Activated T-cell treated with anti-CD3 and anti-CD28 coated beads, Interleukin-2, amount 50 U/mL, for 72 hours (primary cell): ENCODE results near the gene KIF3B. TPM values are rescaled to one million over a fixed set of nuclear protein-coding genes. Genes with fewer than 3 reads are reported as not detected.
A peak's percentile ranks its signal among the peaks of the same experiment; 100 is the strongest.
"Not testable (repeated sequence)": the region's sequence is repeated elsewhere in the genome, so short reads cannot be mapped to it uniquely, and the experiment has no call there.

Source experiments
- ATAC-seq, 2 donors: fragments of 150-1000 bp; cut with Tn5 transposase; replicated peaks in 1 of 2; 2 replicates each; pipeline ENCODE4 v1.10.0; 2021; ENCODE audit warnings: moderate library complexity in 2 of 2, mild to moderate bottlenecking in 1 of 2
- DNase-seq, 2 donors: peaks; one replicate each; pipeline ENCODE4 v3.0.0; 2021 to 2022; ENCODE audit warnings: mixed read lengths in 1 of 2
- H3K27ac Mint-ChIP-seq: one replicate; pipeline ENCODE4 v1.8.0; 2022; ENCODE audit warnings: mild to moderate bottlenecking, moderate library complexity, mixed read lengths
- H3K27me3 Mint-ChIP-seq: one replicate; pipeline ENCODE4 v1.8.0; 2022; ENCODE audit warnings: low read depth, mixed read lengths
- H3K36me3 Mint-ChIP-seq, 2 donors: one replicate each; pipeline ENCODE4 v1.8.0; 2022; ENCODE audit warnings: mixed read lengths in 2 of 2, mild to moderate bottlenecking in 1 of 2; ENCODE audit not compliant: insufficient read depth in 2 of 2
- H3K4me1 Mint-ChIP-seq: one replicate; pipeline ENCODE4 v1.8.0; 2022; ENCODE audit warnings: low read depth, mixed read lengths
- H3K4me3 Mint-ChIP-seq, 2 donors: one replicate each; pipeline ENCODE4 v1.8.0; 2022; ENCODE audit warnings: mild to moderate bottlenecking in 2 of 2, mixed read lengths in 2 of 2, moderate library complexity in 2 of 2
- H3K9me3 Mint-ChIP-seq, 2 donors: one replicate each; pipeline ENCODE4 v1.8.0; 2022; ENCODE audit warnings: mixed read lengths in 2 of 2
- total RNA-seq, 2 donors: library from RNA; stranded (reverse); gene quantifications; one replicate each; pipeline ENCODE4 v1.2.3, GENCODE V29; 2022

The KIF3B gene
- total RNA-seq, 2 donors from 2014 or later: 30.3 to 37.9 TPM

DNA sequence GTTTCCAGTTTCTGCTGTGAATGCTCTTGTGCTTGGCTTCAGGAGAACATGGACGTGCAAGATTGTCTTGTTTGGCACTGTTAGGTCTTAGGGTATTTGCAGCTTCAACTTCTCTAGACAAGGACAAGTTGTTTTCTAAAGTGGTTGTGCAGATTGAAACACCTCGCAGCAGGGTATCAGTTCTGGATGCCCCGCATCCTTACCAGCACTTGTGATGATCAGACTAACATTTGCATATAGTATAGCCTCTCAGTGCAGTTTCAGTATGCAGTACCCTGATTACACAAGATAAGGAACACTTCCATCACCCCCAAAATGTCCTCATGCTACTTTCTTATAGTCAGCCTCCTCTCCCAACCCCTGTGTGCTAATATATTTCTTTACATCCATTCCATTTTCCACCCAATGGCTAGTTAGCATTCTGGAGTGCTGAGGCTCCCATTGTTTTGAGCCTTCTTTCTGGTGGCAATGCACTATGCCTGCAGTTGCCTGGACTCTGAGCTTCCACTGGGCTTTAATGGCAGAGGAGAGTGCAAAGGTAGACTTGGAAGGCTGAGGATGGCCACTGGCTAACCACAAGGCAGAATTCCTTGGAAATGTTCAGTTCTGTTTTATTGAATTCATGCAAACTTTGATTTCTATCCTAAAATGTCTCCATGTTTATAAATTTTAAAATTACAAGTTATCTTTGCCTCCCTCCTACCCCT is 35.4 kb downstream of the KIF3B start:
- ATAC-seq: no peak

DNA sequence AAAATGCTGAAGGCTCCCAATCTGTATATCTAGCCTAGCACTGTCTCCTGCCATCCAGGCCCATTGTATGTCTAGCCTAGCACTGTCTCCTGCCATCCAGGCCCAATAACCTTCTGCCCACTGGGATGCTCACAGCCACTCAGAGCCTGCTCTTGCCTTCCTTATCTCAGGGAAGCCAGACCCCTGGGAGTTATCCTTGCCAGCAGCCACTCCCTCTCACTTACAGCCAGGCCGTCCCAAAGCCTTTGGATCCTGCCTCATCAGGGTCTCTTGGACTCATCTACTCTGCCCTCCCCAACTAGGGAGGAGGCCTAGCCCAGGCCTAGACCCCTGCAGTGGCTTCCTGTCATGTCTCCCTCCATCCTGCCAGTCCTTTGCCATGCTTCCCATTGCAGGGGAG is 37.3 kb downstream of the KIF3B start:
- peaks cover 23 to 50% of the 10 kb centered on the region in 2 donors for H3K36me3 Mint-ChIP-seq
- H3K27ac Mint-ChIP-seq: peak overlapping the region; percentile 40
- no peak for DNase-seq
- H3K4me3 Mint-ChIP-seq: no peak overlapping the region
- H3K9me3 Mint-ChIP-seq: no peaks in the 10 kb centered on the region
- ATAC-seq: no peak
- H3K4me1 Mint-ChIP-seq: peaks cover 45% of the 10 kb centered on the region
- H3K27me3 Mint-ChIP-seq: no peaks in the 10 kb centered on the region

More for the DNA sequence above, 35.4 kb downstream of the KIF3B start:
- DNase-seq: no peak
- no peak overlapping the region for H3K27ac Mint-ChIP-seq
- H3K4me3 Mint-ChIP-seq: no peak overlapping the region
- H3K27me3 Mint-ChIP-seq: no peaks in the 10 kb centered on the region
- H3K4me1 Mint-ChIP-seq: peaks cover 36% of the 10 kb centered on the region
- no peaks in the 10 kb centered on the region for H3K9me3 Mint-ChIP-seq
- peaks cover 18 to 43% of the 10 kb centered on the region in 2 donors for H3K36me3 Mint-ChIP-seq

GRCh38 chr20:32315399-32315798 is 37.9 kb downstream of the KIF3B start:
- Mint-ChIP-seq H3K36me3 (peaks cover 19 to 46% of the 10 kb centered on the region in 2 donors), H3K4me3 (no peak overlapping the region), H3K4me1 (peaks cover 42% of the 10 kb centered on the region), H3K27me3 (no peaks in the 10 kb centered on the region), H3K27ac (peak overlapping the region; percentile 40), H3K9me3 (no peaks in the 10 kb centered on the region)
- ATAC-seq (no peak), DNase-seq (no peak)

DNA sequence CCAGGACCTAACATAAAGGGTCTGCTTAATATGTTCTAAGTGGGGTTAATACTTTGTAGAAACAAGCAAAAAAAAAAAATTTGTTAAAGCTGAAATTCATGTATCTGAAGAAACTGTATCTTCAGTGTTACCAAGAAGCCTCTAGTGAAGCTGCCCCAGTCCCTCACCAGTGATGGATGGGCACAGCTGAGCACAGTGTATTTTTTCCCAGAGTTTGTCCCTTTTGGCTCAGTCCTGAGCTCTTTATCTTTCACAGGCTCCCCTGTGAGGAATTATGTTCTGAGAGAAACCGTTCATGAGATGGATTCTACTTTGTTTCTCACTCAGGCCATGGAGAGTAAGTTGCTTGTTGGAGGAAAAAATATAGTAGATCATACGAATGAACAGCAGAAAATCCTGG is 38.4 kb downstream of the KIF3B start:
- no peaks in the 10 kb centered on the region for H3K9me3 Mint-ChIP-seq
- peaks cover 39% of the 10 kb centered on the region for H3K4me1 Mint-ChIP-seq
- no peak for DNase-seq
- H3K36me3 Mint-ChIP-seq: peaks cover 19 to 47% of the 10 kb centered on the region in 2 donors
- ATAC-seq: no peak
- no peak overlapping the region for H3K4me3 Mint-ChIP-seq
- H3K27me3 Mint-ChIP-seq: no peaks in the 10 kb centered on the region
- peak overlapping the region; percentile 4 for H3K27ac Mint-ChIP-seq

- Mint-ChIP-seq H3K4me1 (peaks cover 45% of the 10 kb centered on the region), H3K27me3 (no peaks in the 10 kb centered on the region), H3K27ac (no peak overlapping the region), H3K4me3 (no peak overlapping the region), H3K9me3 (no peaks in the 10 kb centered on the region), H3K36me3 (peaks cover 21 to 52% of the 10 kb centered on the region in 2 donors)
- no peak for DNase-seq
- no peak for ATAC-seq
These were observed 39.2 kb downstream of the KIF3B start for GRCh38 chr20:32316667-32317066.

- Mint-ChIP-seq H3K9me3 (no peaks in the 10 kb centered on the region), H3K36me3 (peaks cover 21 to 45% of the 10 kb centered on the region in 2 donors), H3K4me1 (peaks cover 30% of the 10 kb centered on the region), H3K4me3 (no peak overlapping the region), H3K27ac (peak overlapping the region; percentile 83), H3K27me3 (no peaks in the 10 kb centered on the region)
- ATAC-seq (peak in 1 of 2 donors; percentile 44), DNase-seq (no peak)
These were observed 41.6 kb downstream of the KIF3B start for GRCh38 chr20:32319100-32319499.

DNA sequence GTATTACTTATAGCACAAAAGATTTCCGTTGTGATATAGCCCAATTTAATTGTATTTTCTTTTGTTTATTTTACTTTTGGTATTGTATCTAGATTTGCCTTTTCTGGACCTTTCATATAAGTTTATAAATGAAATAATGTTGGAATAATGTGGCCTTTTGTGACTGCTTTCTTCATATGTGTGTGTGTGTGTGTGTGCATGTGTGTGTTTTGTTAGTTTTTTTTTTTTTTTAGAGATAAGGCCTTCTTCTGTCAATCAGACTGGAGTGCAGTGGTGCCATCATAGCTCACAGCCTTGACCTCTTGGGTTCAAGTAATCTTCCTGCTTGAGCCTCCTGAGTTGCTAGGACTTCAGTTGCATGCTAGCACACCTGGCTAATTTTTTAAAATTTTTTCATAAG is 42.9 kb downstream of the KIF3B start:
- Mint-ChIP-seq H3K27me3 (no peaks in the 10 kb centered on the region), H3K9me3 (no peaks in the 10 kb centered on the region), H3K27ac (peak overlapping the region; percentile 86), H3K4me1 (peaks cover 26% of the 10 kb centered on the region), H3K36me3 (peaks cover 18 to 42% of the 10 kb centered on the region in 2 donors), H3K4me3 (no peak overlapping the region)
- no peak for ATAC-seq
- no peak for DNase-seq

DNA sequence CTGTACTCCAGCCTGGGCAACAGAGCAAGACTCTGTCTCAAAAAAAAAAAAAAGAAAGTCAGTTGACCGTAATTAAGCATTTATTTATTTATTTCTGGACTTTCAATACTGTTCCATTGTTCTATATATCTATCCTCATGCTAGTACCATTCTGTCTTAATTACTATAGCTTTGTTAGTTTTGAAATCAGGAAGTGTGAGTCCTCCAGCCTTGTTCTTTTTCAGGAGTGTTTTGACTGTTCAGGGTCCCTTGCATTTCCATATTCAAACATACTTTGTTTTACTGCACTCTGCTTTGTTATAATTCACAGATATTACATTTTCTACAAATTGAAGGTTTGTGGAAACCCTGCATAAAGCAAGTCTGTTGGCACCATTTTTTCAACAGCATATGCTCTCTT is 43.9 kb downstream of the KIF3B start:
- Mint-ChIP-seq H3K4me3 (no peak overlapping the region), H3K27me3 (no peaks in the 10 kb centered on the region), H3K4me1 (peaks cover 29% of the 10 kb centered on the region), H3K27ac (no peak overlapping the region), H3K36me3 (peaks cover 13 to 34% of the 10 kb centered on the region in 2 donors), H3K9me3 (no peaks in the 10 kb centered on the region)
- DNase-seq (no peak), ATAC-seq (peak; percentile 40 to 41)

GRCh38 chr20:32322260-32322659 is 44.8 kb downstream of the KIF3B start:
- ATAC-seq, H3K27ac Mint-ChIP-seq, DNase-seq, H3K4me3 Mint-ChIP-seq, H3K27me3 Mint-ChIP-seq, H3K9me3 Mint-ChIP-seq: not testable (repeated sequence)
- H3K36me3 Mint-ChIP-seq: peaks cover 15 to 36% of the 10 kb centered on the region in 2 donors
- H3K4me1 Mint-ChIP-seq: peaks cover 28% of the 10 kb centered on the region

DNA sequence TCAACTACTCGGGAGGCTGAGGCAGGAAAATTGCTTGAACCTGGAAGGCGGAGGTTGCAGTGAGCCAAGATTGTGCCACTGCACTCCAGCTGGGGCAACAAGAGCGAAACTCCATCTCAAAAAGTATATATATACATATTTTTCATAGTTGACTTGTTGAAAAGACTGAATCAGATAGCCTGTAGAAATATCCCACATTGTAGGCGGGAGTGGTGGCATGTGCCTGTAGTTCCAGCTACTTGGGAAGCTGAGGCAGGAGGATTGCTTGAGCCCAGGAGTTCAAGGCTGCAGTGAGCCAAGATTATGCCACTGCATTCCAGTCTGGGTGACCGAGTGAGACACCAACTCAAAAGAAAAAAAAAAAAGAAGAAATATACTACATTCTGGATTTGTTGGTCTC is 46.3 kb downstream of the KIF3B start:
- H3K27ac Mint-ChIP-seq, H3K27me3 Mint-ChIP-seq, ATAC-seq, H3K9me3 Mint-ChIP-seq, DNase-seq, H3K4me3 Mint-ChIP-seq: not testable (repeated sequence)
- Mint-ChIP-seq H3K36me3 (peaks cover 12 to 31% of the 10 kb centered on the region in 2 donors), H3K4me1 (peaks cover 22% of the 10 kb centered on the region)

GRCh38 chr20:32325706-32326503 is 48.5 kb downstream of the KIF3B start:
- ATAC-seq: peak; percentile 31 to 74
- Mint-ChIP-seq H3K27me3 (no peaks in the 10 kb centered on the region), H3K4me3 (no peak overlapping the region), H3K4me1 (peaks cover 17% of the 10 kb centered on the region), H3K9me3 (no peaks in the 10 kb centered on the region), H3K27ac (peak overlapping the region; percentile 79), H3K36me3 (peaks cover 8 to 31% of the 10 kb centered on the region in 2 donors)
- DNase-seq: no peak

DNA sequence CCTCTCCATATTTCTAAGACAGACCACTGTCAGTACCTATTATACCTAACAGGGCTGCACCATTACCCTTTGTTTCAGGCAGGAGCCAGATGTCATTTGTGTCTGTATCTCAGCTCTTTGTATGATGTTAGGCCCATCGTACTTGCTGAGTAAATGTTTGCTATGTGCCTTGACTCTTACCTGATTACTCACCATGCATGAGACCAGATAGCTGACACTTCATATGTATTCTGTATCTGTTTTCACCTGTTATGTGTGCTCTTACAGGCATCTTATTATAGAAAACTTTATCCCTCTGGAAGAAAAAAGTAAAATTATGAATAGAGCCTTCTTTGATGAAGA is 49.0 kb downstream of the KIF3B start:
- Mint-ChIP-seq H3K4me3 (no peak overlapping the region), H3K27me3 (no peaks in the 10 kb centered on the region), H3K27ac (peak overlapping the region; percentile 79), H3K36me3 (peaks cover 6 to 28% of the 10 kb centered on the region in 2 donors), H3K9me3 (no peaks in the 10 kb centered on the region), H3K4me1 (peaks cover 15% of the 10 kb centered on the region)
- ATAC-seq (peak in 1 of 2 donors; percentile 49), DNase-seq (no peak)

- Mint-ChIP-seq H3K4me3 (no peak overlapping the region), H3K27me3 (no peaks in the 10 kb centered on the region), H3K36me3 (peaks cover 11 to 30% of the 10 kb centered on the region in 2 donors), H3K4me1 (peaks cover 19% of the 10 kb centered on the region), H3K27ac (no peak overlapping the region), H3K9me3 (no peaks in the 10 kb centered on the region)
- ATAC-seq: no peak
- no peak for DNase-seq
These were observed 49.7 kb downstream of the KIF3B start for GRCh38 chr20:32327087-32327681.
